ENCODE measurements around the gene POPDC3. TPM values are rescaled to one million over a fixed set of nuclear protein-coding genes. Genes with fewer than 3 reads are reported as not detected.
A peak's percentile ranks its signal among the peaks of the same experiment; 100 is the strongest.

POPDC3 gene
- total RNA-seq, 1 donor from 2014 or later = 6.0 TPM

- Mint-ChIP-seq H3K27ac (no peak overlapping the region), H3K4me3 (no peak overlapping the region), H3K9me3 (peaks cover 6% of the 10 kb centered on the region), H3K36me3 (no peaks in the 10 kb centered on the region), H3K27me3 (peaks cover 4% of the 10 kb centered on the region), H3K4me1 (ENCODE audit: unreplicated experiment) (peaks cover 40% of the 10 kb centered on the region)
- no peak for DNase-seq (ENCODE audit: extremely low spot score, unreplicated experiment)
- TF ChIP-seq CTCF (conservative IDR thresholded peaks at IDR 0.05) = no peak
Observed at GRCh38 chr6:105211831-105212230, 32.0 kb upstream of the POPDC3 start.

GRCh38 chr6:105210932-105211531 lies 31.2 kb upstream of the POPDC3 start:
- peaks cover 4% of the 10 kb centered on the region for H3K27me3 Mint-ChIP-seq
- no peaks in the 10 kb centered on the region for H3K36me3 Mint-ChIP-seq
- H3K4me1 Mint-ChIP-seq (ENCODE audit: unreplicated experiment) = peaks cover 40% of the 10 kb centered on the region
- DNase-seq (ENCODE audit: extremely low spot score, unreplicated experiment) = no peak
- H3K27ac Mint-ChIP-seq = no peak overlapping the region
- TF ChIP-seq CTCF (conservative IDR thresholded peaks at IDR 0.05) = no peak
- H3K9me3 Mint-ChIP-seq = peaks cover 6% of the 10 kb centered on the region
- no peak overlapping the region for H3K4me3 Mint-ChIP-seq

- H3K9me3 Mint-ChIP-seq = peaks cover 6% of the 10 kb centered on the region
- peak overlapping the region; percentile 36 for H3K27ac Mint-ChIP-seq
- no peak for DNase-seq (ENCODE audit: extremely low spot score, unreplicated experiment)
- TF ChIP-seq CTCF (conservative IDR thresholded peaks at IDR 0.05) = no peak
- H3K27me3 Mint-ChIP-seq = peaks cover 4% of the 10 kb centered on the region
- H3K36me3 Mint-ChIP-seq = no peaks in the 10 kb centered on the region
- H3K4me3 Mint-ChIP-seq = peak overlapping the region; percentile 47
- peaks cover 34% of the 10 kb centered on the region for H3K4me1 Mint-ChIP-seq (ENCODE audit: unreplicated experiment)
Observed at GRCh38 chr6:105209950-105210706, 30.3 kb upstream of the POPDC3 start.

GRCh38 chr6:105207524-105208269 lies 27.9 kb upstream of the POPDC3 start:
- Mint-ChIP-seq H3K4me3 (no peak overlapping the region), H3K4me1 (ENCODE audit: unreplicated experiment) (peaks cover 38% of the 10 kb centered on the region), H3K9me3 (peaks cover 6% of the 10 kb centered on the region), H3K36me3 (no peaks in the 10 kb centered on the region), H3K27me3 (peaks cover 2% of the 10 kb centered on the region), H3K27ac (no peak overlapping the region)
- no peak for TF ChIP-seq CTCF (conservative IDR thresholded peaks at IDR 0.05)
- DNase-seq (ENCODE audit: extremely low spot score, unreplicated experiment) = no peak

GRCh38 chr6:105204768-105205167 lies 25.0 kb upstream of the POPDC3 start:
- Mint-ChIP-seq H3K4me1 (ENCODE audit: unreplicated experiment) (peaks cover 23% of the 10 kb centered on the region), H3K9me3 (peaks cover 6% of the 10 kb centered on the region), H3K27ac (peak overlapping the region; percentile 13), H3K27me3 (peaks cover 5% of the 10 kb centered on the region), H3K36me3 (no peaks in the 10 kb centered on the region), H3K4me3 (peak overlapping the region; percentile 15)
- TF ChIP-seq CTCF (conservative IDR thresholded peaks at IDR 0.05) = no peak
- DNase-seq (ENCODE audit: extremely low spot score, unreplicated experiment) = no peak

Measured in type B pancreatic cell (in vitro differentiated cells).